Fibroblast of skin of back (primary cell): Measurements from ENCODE around the gene UBE2Q1.

Source experiments
- DNase-seq: peaks from one replicate; pipeline ENCODE4 v3.0.0-alpha.2; 2013

UBE2Q1 gene

DNA sequence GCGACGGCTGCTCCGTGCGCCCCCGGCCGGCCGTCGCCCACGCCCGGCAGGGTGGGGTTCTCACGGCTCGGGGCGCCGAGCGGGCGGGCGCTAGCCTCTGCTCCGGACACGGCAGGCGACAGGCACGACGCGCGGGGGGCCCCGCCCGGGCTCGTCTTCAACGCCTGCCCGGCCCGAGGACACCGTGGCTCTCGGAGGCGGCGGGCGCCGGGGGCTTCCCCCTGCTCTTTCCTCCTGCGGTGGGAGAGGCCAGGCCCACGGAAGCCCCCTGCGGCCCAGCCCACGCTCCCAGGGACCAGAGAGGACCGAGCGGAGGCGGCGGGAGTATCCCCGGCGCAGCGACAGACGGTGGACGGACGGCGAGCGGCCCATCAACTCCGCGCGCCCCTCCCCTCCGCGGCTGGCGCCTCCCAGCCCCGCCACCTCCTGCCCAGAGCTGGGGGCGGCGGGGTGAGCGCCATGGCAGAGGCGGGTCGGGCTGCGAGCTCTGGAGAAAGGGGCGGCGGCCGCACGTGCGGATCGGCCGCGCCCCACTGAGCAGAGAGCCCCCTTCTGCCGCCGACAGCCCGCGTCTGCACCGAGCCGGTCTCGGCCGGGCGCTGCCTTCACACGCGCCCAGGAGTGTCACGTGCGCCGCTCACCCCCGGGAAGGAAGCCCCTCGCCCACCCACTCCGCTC is 56.3 kb downstream of the UBE2Q1 start, which contains the start of the genes SHE and TDRD10:
Gene SHE (minus strand): TSS at position 347 of the 678 bp plus-strand sequence. CDS start 386 bp downstream, outside the sequence.
Gene TDRD10 (plus strand): TSS at position 154 of the 678 bp plus-strand sequence. CDS start 4,685 bp downstream, outside the sequence.
- DNase-seq = no peak

DNA sequence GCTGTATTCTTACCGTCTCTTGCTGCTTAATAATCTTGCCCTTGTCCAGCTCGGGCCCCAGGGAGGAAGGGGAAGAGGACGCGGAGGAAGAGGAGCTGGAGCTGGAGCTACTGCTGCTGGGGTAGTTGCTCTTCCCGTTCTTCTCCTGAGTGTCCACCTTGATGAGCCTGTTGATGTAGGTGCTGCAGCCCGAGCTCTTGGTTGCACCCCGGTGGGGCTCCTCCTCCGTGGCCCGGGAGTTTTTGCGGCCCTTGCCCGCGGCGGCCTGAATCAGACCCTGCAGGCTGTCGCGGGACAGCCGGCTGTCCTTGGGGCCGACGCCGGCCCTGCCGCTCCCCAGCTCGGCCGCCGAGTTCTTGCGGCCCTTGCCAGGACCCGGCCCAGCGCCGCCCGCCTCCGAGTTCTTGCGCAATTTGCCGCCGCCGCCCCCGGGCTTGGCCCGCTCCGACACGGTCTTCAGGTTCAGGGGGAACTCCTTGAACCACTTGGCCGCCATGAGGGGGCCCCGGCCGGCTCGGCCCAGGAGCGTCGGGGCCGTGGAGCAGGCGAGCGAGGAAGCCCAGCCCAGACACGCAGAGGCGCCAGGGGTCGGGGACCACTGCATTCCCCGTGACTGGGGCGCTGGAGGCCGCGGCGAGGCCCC is 56.9 kb downstream of the UBE2Q1 start:
- no peak for DNase-seq

DNA sequence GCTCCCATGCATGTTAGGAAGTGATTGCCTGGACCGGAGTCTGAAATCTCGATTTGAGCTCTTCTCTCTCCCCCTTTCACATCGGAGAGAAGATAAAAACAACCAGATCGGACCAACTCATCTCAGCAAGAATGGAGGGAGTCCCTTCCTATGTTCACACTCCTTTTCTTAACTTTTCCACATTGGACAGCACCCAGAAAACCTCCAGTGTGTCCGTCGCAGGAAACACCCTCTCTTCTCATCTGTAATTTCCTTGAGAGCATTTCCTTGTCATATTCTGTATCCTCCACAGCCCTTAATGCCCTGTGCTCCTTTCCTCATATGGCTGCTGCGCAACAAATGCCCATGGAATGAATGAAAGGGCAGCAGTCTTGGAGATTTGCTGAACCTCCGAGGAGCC is 57.9 kb downstream of the UBE2Q1 start:
- no peak for DNase-seq

DNA sequence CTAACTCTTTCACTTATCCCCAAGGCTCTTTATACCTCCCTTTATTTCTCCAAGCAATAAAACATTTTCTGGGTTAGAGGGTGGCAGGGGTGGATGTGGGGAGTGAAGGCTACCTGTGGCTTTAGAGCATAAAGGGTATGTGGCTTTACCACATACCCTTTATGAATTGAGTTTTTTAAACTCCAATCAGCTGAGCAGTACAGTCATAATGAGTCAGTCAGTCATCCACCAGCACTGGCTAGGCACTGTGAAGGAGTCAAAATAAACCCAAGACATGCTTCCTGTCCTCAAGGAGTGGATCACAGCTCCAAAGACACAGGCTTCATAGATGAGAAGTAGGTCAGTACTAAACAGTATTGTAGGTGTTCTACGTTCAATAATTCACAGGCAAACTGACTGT is 59.0 kb downstream of the UBE2Q1 start:
- DNase-seq = no peak
